Erythroblast (primary cell): ENCODE measurements around the gene PARD3.

Experiments used
- GATA1 ChIP-seq: IDR thresholded peaks from 2 replicates; pipeline ENCODE4 v1.6.1; 2011; ENCODE audit warnings: low read depth, mild to moderate bottlenecking, control low read depth, low read length, moderate library complexity
- POLR2A ChIP-seq: IDR thresholded peaks from 2 replicates; pipeline ENCODE4 v1.6.1; 2011; ENCODE audit warnings: mild to moderate bottlenecking, low read length

GRCh38 chr10:34808336-34808735 is 6.8 kb downstream of the PARD3 start:
- TF ChIP-seq POLR2A, result no peak
- no peak for TF ChIP-seq GATA1
